ENCODE measurements around the gene PLEKHM1.

PLEKHM1 gene

DNA sequence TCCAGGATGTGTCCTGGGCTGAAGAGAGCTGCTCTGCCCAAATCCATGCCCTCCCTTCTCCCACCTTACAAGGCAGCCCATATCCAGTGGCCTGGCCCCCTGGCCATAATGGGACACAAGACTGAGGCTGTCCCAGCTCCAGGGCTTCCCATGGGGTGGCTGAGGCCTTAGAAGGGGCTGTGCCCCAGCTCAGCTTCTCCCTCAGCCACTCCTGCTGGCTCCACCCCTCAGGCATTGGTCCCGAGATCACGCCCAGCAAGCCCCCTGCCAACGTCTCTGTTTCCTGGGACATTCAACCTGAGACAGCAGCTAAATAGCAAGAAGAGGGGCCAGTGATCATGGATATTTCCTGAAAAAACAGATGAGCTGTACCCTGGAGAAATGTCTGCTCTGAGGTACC lies 101.2 kb downstream of the PLEKHM1 start:
- H3K4me3 Mint-ChIP-seq = no peak overlapping the region
- H3K9me3 Mint-ChIP-seq = no peaks in the 10 kb centered on the region
- no peak for DNase-seq
- peaks cover 28% of the 10 kb centered on the region for H3K27me3 Mint-ChIP-seq
- H3K4me1 Mint-ChIP-seq = peaks cover 55% of the 10 kb centered on the region
- no peak for ATAC-seq
- peak overlapping the region in 1 of 2 donors; percentile 67 for H3K27ac Mint-ChIP-seq

DNA sequence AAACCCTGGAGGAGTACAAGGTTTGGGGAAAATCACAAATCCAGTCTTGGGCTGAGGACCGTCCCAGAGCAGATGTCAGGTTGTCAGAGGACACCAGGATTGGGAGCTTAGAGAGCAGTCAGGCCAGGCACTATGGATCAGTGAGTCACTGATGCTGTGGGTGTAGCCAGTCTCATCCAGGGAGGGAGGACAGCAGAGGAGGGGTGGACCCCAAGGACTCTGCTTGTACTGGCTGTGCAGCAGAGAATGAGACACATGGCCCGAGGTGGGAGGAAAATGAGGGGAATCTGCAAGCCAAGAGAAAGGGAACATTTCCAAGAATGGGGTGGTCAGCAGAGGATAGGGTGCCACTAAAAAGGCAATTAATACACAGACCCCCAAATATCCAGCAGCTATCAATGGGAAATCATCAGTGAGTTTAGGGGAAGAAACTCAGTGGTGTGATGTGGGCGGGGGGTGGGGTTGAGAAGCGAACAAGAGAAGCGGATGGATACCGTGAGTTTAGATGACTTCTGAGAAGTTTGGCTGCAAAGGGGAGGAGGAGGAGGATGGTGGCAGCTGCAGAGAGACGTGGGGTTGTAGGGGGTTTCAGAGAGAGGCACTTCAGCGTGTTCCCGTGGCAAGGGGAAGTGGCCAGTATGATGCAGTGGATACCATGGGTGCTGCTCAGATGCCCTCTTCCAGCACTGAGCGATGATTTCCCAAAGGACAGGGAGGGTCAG lies 101.8 kb downstream of the PLEKHM1 start:
- peaks cover 34% of the 10 kb centered on the region for H3K27me3 Mint-ChIP-seq
- peak overlapping the region; percentile 1 to 65 for H3K4me3 Mint-ChIP-seq
- H3K9me3 Mint-ChIP-seq = no peaks in the 10 kb centered on the region
- DNase-seq = no peak
- ATAC-seq = peak; percentile 36
- peaks cover 61% of the 10 kb centered on the region for H3K4me1 Mint-ChIP-seq
- peak overlapping the region; percentile 50 to 77 for H3K27ac Mint-ChIP-seq

GRCh38 chr17:45387739-45388138 lies 102.8 kb downstream of the PLEKHM1 start:
- H3K9me3 Mint-ChIP-seq = no peaks in the 10 kb centered on the region
- no peak for DNase-seq
- peaks cover 53% of the 10 kb centered on the region for H3K4me1 Mint-ChIP-seq
- H3K4me3 Mint-ChIP-seq = no peak overlapping the region
- no peak for ATAC-seq
- H3K27me3 Mint-ChIP-seq = peaks cover 35% of the 10 kb centered on the region
- H3K27ac Mint-ChIP-seq = no peak overlapping the region

GRCh38 chr17:45386178-45386577 lies 104.3 kb downstream of the PLEKHM1 start:
- H3K4me3 Mint-ChIP-seq = no peak overlapping the region
- peaks cover 48% of the 10 kb centered on the region for H3K4me1 Mint-ChIP-seq
- no peak for ATAC-seq
- peaks cover 28% of the 10 kb centered on the region for H3K27me3 Mint-ChIP-seq
- no peak overlapping the region for H3K27ac Mint-ChIP-seq
- no peak for DNase-seq
- H3K9me3 Mint-ChIP-seq = no peaks in the 10 kb centered on the region
